ENCODE results near the gene SLC6A17.

SLC6A17 gene

GRCh38 chr1:110229348-110230001 is 79.2 kb downstream of the SLC6A17 start:
- DNase-seq (ENCODE audit: low read depth): peak; percentile 92
- no peak for TF ChIP-seq CTCF (IDR thresholded peaks at IDR 0.05; ENCODE audit: insufficient read depth, low read depth, low read length, missing control alignments)
- no peak overlapping the region for H3K4me3 ChIP-seq (ENCODE audit: low read length)

DNA sequence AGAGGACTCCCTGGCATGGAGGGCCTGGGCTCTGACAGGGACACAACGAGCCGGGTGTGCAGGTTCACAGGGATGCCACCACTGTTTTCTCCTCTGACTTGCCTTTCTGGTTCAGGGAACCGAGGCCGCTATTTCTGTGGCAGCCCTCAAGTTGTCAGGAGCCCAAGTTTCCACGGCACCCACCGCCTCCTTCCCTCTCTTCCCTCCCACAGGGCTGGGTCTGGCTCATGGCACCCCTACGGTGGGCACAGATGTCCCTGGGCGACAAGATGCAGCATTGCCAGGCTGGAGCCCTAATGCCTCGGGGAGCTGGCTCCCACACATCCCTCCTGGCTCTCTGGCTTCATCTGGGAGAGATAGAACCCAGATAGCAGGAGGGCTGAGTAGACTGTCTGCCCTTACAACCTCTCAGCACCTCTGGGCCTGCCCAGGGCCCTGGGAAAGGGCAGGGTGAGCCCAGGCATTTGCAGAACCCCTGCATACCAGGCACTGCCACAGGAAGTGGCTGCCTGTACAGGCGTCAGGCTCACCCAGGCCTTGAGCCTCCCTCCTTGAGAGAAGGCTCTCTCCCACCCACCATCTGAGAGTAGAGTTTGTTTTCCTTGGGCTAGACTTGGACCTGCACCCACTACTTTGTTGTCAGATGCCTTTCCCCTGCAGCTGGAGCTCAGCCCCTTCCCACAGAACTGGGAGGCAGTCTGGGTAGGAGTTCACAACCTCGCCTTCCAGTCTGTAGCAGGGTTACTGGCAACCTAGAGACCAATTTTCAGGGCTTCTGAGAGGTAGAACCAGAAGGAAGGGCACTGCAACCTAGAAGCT is 80.3 kb downstream of the SLC6A17 start:
- DNase-seq (ENCODE audit: low read depth): no peak
- H3K4me3 ChIP-seq (ENCODE audit: low read length): no peak overlapping the region
- TF ChIP-seq CTCF (IDR thresholded peaks at IDR 0.05; ENCODE audit: insufficient read depth, low read depth, low read length, missing control alignments): no peak

DNA sequence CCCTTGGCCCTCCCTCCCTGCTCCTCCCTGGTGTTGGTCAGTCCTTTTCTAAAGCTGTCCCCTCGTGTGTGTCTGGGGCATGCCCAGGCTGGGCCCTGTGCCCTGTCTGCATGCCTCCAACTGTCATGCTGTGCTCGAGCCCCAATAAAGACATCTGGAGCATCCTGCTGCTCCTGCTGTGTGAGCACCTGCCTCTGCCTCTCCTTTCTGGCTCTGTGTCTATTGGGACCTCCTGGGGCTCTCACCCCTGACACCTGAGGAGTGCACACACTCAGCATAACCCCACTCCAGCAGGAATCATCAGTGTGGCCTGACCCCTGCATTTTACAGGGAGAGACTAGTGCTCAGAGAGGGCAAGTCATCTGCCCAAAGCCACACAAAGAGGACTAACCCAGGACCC is 83.6 kb downstream of the SLC6A17 start:
- no peak overlapping the region for H3K4me3 ChIP-seq (ENCODE audit: low read length)
- DNase-seq (ENCODE audit: low read depth): no peak
- TF ChIP-seq CTCF (IDR thresholded peaks at IDR 0.05; ENCODE audit: insufficient read depth, low read depth, low read length, missing control alignments): no peak

DNA sequence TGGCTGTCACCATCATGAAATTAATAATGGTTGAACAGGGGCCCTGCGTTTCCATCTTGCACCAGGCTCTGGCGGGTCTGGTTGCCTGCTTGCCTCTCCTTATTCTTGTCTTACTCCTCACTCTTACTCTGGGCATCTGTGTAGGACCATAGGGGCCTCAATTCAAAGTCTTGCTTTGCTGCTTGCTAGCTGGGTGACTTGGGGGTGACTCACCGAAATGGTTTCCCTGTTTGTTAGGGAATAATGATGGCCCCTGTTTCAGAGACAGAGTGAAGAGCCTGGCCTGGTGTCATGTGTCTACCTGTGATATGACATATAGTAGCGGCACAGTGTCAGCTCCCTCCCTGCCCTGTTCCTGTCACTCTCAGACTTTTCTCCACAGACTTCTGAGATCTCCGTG is 84.4 kb downstream of the SLC6A17 start:
- H3K4me3 ChIP-seq (ENCODE audit: low read length): no peak overlapping the region
- no peak for TF ChIP-seq CTCF (IDR thresholded peaks at IDR 0.05; ENCODE audit: insufficient read depth, low read depth, low read length, missing control alignments)
- DNase-seq (ENCODE audit: low read depth): peak; percentile 59

DNA sequence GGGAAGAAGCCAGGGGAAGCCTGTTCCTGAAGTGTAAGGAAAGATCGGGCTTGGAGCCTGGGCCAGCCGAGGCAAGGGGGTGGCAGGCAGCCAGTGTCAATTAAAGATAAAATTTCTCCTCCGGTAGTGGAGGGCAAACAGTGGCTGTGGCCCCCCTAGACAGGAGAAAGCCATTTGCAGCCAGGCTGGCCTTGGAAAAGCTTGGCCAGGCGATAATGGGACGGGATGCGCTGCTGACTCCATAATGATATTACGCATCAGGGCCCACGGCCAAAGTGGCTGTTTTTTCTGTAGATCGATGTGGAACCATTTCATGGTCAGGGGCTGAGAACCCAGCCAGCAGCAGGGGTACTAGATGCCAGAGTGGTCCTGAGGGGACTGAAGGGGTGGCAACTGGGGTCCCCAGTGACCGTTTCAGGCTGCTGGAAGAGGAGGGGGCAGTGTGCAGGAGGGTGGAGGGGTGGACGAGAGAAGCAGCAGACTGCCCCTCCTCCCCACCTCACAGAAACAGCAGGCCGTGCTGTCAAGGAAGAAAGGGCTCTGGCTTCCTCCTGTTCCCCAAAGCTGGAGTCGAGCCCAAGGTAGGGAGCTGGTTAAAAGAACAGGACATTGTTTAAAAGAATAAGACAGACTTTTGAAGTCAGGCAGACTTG is 85.0 kb downstream of the SLC6A17 start:
- TF ChIP-seq CTCF (IDR thresholded peaks at IDR 0.05; ENCODE audit: insufficient read depth, low read depth, low read length, missing control alignments): no peak
- no peak for DNase-seq (ENCODE audit: low read depth)
- no peak overlapping the region for H3K4me3 ChIP-seq (ENCODE audit: low read length)

DNA sequence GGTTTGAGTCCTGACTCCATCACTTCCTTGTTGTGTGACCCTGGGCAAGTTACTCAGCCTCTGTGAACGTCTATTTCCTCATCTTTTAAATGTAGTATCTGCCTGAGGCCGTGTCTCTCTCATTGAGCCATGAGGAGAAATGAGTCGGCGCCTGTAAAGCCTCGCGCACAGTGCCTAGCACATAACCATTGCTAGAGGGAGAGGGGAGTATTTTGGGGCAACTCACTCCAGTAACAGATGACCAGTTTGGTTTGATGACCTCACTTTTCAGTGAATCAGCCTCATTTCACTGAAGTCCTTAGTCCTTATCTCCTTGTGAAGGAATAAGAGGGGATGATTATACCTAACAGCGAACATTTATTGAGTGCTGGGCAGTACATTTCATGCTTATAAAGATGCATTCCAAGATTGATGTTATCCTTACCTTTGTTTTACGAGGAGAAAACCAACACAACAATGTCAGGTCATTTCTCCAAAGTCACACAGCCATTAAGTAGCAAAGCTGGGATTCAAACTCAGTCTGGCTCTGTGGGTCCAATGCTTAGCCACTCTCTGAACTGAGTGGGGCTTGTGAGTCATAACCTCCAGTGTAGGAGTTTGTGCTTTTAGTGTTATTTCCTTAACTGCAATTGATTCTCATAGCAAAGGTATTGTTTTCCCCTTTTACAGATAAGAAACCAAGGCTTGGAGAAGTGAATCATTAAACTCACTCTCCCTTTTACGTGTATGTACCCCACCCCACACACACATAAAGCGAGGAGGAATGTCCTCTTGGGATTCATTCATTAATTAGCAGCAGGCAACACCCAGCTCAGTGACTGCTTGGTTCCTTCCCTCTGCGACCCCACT is 85.8 kb downstream of the SLC6A17 start:
- peak; percentile 98 for DNase-seq (ENCODE audit: low read depth)
- no peak for TF ChIP-seq CTCF (IDR thresholded peaks at IDR 0.05; ENCODE audit: insufficient read depth, low read depth, low read length, missing control alignments)

More for the DNA sequence above, 85.8 kb downstream of the SLC6A17 start:
- no peak overlapping the region for H3K4me3 ChIP-seq (ENCODE audit: low read length)

Measured in epithelial cell of esophagus (primary cell).